Endothelial cell of umbilical vein (primary cell): ENCODE results near the gene SMAD5. TPM values are rescaled to one million over a fixed set of nuclear protein-coding genes. Genes with fewer than 3 reads are reported as not detected.

Experiments used
- BruUV-seq: library from RNA; stranded (reverse); fragments of 400-500 nt; replicated peaks from 2 replicates; lab custom pipeline; 2021; lab: Mats Ljungman, UMichigan
- CTCF ChIA-PET: fragments of 300-600, 350-600 bp; sonication (Branson Sonifier 250); formaldehyde crosslinking; loops from one replicate; lab custom pipeline; 2021; ENCODE audit warnings: antibody characterized with exemption, inconsistent platforms; lab: Charles Lee
- POLR2A ChIA-PET: fragments of 300-600, 350-600 bp; sonication (Branson Sonifier 250); formaldehyde crosslinking; loops from one replicate; lab custom pipeline; 2021; ENCODE audit warnings: antibody characterized with exemption, inconsistent platforms; lab: Charles Lee
- DNase-seq: peaks from one replicate; pipeline ENCODE4 v3.0.0-alpha.2; 2011; ENCODE audit warnings: low read depth, low spot score
- FAIRE-seq: peaks from 2 replicates; lab custom pipeline; 2011; peaks lifted over from hg19 to GRCh38; lab: Jason Lieb, UNC
- H2AFZ ChIP-seq: 2 replicates; pipeline ENCODE4 v1.6.0; 2012; ENCODE audit warnings: low read depth, low read length, control low read depth, inconsistent platforms
- H3K27ac ChIP-seq: 2 replicates; pipeline ENCODE4 v1.5.1; 2011; ENCODE audit warnings: low read depth, mild to moderate bottlenecking, control low read depth, low read length, moderate library complexity; ENCODE audit not compliant: insufficient read depth
- H3K27me3 ChIP-seq, 2 experiments: 2 replicates each; pipeline versions ENCODE4 v1.6.0 to v1.6.1; 2011; ENCODE audit warnings: low read length in 2 of 2, mixed read lengths in 1 of 2; ENCODE audit not compliant: control insufficient read depth in 2 of 2, insufficient read depth in 2 of 2
- H3K36me3 ChIP-seq, 2 experiments: 2 replicates in 1 of 2; 3 replicates in 1 of 2; pipeline ENCODE4 v1.5.1; 2011; ENCODE audit warnings: low read length in 2 of 2, mild to moderate bottlenecking in 1 of 2, moderate library complexity in 1 of 2; ENCODE audit not compliant: control insufficient read depth in 2 of 2, insufficient read depth in 2 of 2; ENCODE audit errors: extremely low read depth in 1 of 2
- H3K4me1 ChIP-seq: 3 replicates; pipeline ENCODE4 v1.5.1; 2011; ENCODE audit warnings: mild to moderate bottlenecking, low read length; ENCODE audit not compliant: control insufficient read depth, insufficient read depth; ENCODE audit errors: extremely low read depth
- H3K4me2 ChIP-seq: 2 replicates; pipeline ENCODE4 v1.6.1; 2011; ENCODE audit warnings: low read length, control low read depth, mixed read lengths; ENCODE audit not compliant: insufficient read depth
- H3K4me3 ChIP-seq, 3 experiments: fragments of 200-600 bp in 1 of 3; sonication (generic), shearing (Covaris generic) in 1 of 3; replicated peaks in 1 of 3; 2 replicates each; pipeline ENCODE4 v1.5.1; 2011 to 2016; ENCODE audit warnings: control low read depth in 3 of 3, low read length in 3 of 3, mild to moderate bottlenecking in 2 of 3, inconsistent platforms in 1 of 3, low read depth in 1 of 3, moderate library complexity in 1 of 3; ENCODE audit not compliant: insufficient read depth in 1 of 3
- H3K79me2 ChIP-seq: 2 replicates; pipeline ENCODE4 v1.6.0; 2012; ENCODE audit warnings: low read length, inconsistent platforms; ENCODE audit not compliant: control insufficient read depth, insufficient read depth
- H3K9ac ChIP-seq: replicated peaks from 2 replicates; pipeline ENCODE3; 2011; ENCODE audit warnings: low read length, control low read depth; ENCODE audit not compliant: insufficient read depth; ENCODE audit errors: extremely low read depth
- H3K9me1 ChIP-seq: replicated peaks from 3 replicates; pipeline ENCODE4 v1.6.0; 2011; ENCODE audit warnings: mild to moderate bottlenecking, low read length; ENCODE audit not compliant: control insufficient read depth, insufficient read depth; ENCODE audit errors: extremely low read depth
- H3K9me3 ChIP-seq: replicated peaks from 2 replicates; pipeline ENCODE4 v1.5.1; 2012; ENCODE audit warnings: low read length, inconsistent platforms; ENCODE audit not compliant: control insufficient read depth, insufficient read depth
- H4K20me1 ChIP-seq: replicated peaks from 2 replicates; pipeline ENCODE3; 2011; ENCODE audit warnings: mild to moderate bottlenecking, low read length; ENCODE audit not compliant: control insufficient read depth, insufficient read depth; ENCODE audit errors: extremely low read depth
- EZH2 ChIP-seq: IDR thresholded peaks from 2 replicates; pipeline ENCODE4 v1.6.1; 2012; ENCODE audit warnings: borderline replicate concordance, low read depth, mild to moderate bottlenecking, moderate library complexity, low read length, inconsistent platforms; ENCODE audit not compliant: severe bottlenecking
- FOS ChIP-seq: IDR thresholded peaks from 2 replicates; pipeline ENCODE4 v1.6.1; 2011; ENCODE audit warnings: mild to moderate bottlenecking, low read length, moderate library complexity, borderline replicate concordance; ENCODE audit not compliant: insufficient read depth
- GATA2 ChIP-seq: IDR thresholded peaks from 2 replicates; pipeline ENCODE4 v1.7.0; 2011; ENCODE audit warnings: low read depth, mild to moderate bottlenecking, moderate library complexity, mixed read lengths, low read length; ENCODE audit not compliant: insufficient read length, insufficient read depth
- JUN ChIP-seq: IDR thresholded peaks from 2 replicates; pipeline ENCODE4 v1.6.1; 2011; ENCODE audit warnings: borderline replicate concordance, low read depth; ENCODE audit not compliant: insufficient read length, insufficient read depth
- MYC ChIP-seq: IDR thresholded peaks from one replicate; pipeline ENCODE4 v1.6.1; 2011; ENCODE audit warnings: mild to moderate bottlenecking, low read depth, low read length
- POLR2A ChIP-seq: IDR thresholded peaks from 2 replicates; pipeline ENCODE4 v1.6.1; 2012; ENCODE audit warnings: low read depth, mild to moderate bottlenecking, control low read depth, low read length
- POLR2AphosphoS5 ChIP-seq: IDR thresholded peaks from 2 replicates; pipeline ENCODE4 v1.6.1; 2012; ENCODE audit warnings: low read depth, mild to moderate bottlenecking, control low read depth, low read length, moderate library complexity; ENCODE audit not compliant: insufficient read depth
- dilution Hi-C: fragments of 300-500 bp; cut with MboI; formaldehyde crosslinking; loops from one replicate; pipeline ENCODE4 v1.15.0; 2019; ENCODE audit warnings: low sequenced_read_pairs; ENCODE audit not compliant: extremely low pct_ligation_motif_present
- intact Hi-C: fragments of 100-400 bp; cut with micrococcal nuclease; formaldehyde crosslinking; loops from one replicate; pipeline ENCODE4 v1.10.0; 2022
- polyA plus RNA-seq, 4 experiments: library from polyadenylated mRNA; depleted of rRNA in 3 of 4; stranded (reverse) in 3 of 4; unstranded in 1 of 4; fragments of >200 nt; gene quantifications; 2 replicates each; pipeline versions ENCODE4 v1.2.1 to v1.2.3, GENCODE V29; 2011 to 2012; ENCODE audit warnings: missing spikeins in 1 of 4
- total RNA-seq: library from RNA; stranded (reverse); gene quantifications from 2 replicates; pipeline ENCODE4 v1.2.3, GENCODE V29; 2021
- TF ChIP-seq, protein P1 (sequence below), 2 donors: IDR thresholded peaks; 1 replicate in 1 of 2; 2 replicates in 1 of 2; pipeline ENCODE4 v1.5.1; 2011; ENCODE audit warnings: low read length in 2 of 2, mild to moderate bottlenecking in 2 of 2, moderate library complexity in 2 of 2, control low read depth in 1 of 2, inconsistent platforms in 1 of 2, low read depth in 1 of 2; ENCODE audit not compliant: insufficient read depth in 1 of 2; ENCODE audit errors: extremely low read depth in 1 of 2
- TF ChIP-seq, protein P2 (sequence below): IDR thresholded peaks from 2 replicates; pipeline ENCODE4 v1.6.1; 2011; ENCODE audit not compliant: insufficient read depth, insufficient read length

SMAD5 gene
- total and polyA plus RNA-seq, 2 donors (not counting 3 experiments of a cell fraction or from before 2014, with no cell fraction given) = 26.0 to 66.0 TPM

DNA sequence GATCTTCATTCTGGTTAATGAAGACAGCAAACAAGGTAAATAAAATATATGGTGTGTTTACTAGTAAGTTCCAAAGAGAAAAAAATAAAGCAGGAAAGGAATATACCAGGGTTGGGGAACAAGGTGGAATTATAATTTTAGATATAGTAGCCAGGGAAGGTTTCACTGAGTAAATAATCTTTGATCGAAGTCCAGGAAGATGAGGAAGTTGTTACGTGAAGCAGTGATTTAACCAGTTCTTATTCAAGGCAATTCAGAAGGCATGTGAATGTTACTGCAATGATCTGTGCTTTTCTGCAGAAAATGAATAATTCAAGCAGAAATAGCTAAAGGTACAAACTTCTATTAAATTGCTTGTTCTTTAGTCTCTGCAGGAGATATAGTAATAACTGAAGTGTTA is 54.2 kb downstream of the SMAD5 start:
- dilution Hi-C loops = no loop called here
- intact Hi-C loops = no loop called here
- TF ChIP-seq FOS (no peak), POLR2AphosphoS5 (no peak), EZH2 (no peak), GATA2 (no peak), MYC (no peak), POLR2A (no peak), JUN (no peak)
- TF ChIP-seq, protein P1, sequence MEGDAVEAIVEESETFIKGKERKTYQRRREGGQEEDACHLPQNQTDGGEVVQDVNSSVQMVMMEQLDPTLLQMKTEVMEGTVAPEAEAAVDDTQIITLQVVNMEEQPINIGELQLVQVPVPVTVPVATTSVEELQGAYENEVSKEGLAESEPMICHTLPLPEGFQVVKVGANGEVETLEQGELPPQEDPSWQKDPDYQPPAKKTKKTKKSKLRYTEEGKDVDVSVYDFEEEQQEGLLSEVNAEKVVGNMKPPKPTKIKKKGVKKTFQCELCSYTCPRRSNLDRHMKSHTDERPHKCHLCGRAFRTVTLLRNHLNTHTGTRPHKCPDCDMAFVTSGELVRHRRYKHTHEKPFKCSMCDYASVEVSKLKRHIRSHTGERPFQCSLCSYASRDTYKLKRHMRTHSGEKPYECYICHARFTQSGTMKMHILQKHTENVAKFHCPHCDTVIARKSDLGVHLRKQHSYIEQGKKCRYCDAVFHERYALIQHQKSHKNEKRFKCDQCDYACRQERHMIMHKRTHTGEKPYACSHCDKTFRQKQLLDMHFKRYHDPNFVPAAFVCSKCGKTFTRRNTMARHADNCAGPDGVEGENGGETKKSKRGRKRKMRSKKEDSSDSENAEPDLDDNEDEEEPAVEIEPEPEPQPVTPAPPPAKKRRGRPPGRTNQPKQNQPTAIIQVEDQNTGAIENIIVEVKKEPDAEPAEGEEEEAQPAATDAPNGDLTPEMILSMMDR (IDR thresholded peaks at IDR 0.05; ENCODE audit: extremely low read depth in 1 of 2, insufficient read depth in 1 of 2, low read depth in 1 of 2, low read length in 2 of 2) = no peak
- TF ChIP-seq, protein P2, sequence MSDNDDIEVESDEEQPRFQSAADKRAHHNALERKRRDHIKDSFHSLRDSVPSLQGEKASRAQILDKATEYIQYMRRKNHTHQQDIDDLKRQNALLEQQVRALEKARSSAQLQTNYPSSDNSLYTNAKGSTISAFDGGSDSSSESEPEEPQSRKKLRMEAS = no peak

More for the DNA sequence above, 54.2 kb downstream of the SMAD5 start:
- Histone ChIP-seq H2AFZ (no peak overlapping the region), H3K4me2 (no peak overlapping the region), H3K27ac (no peak overlapping the region), H3K9me3 (no peaks in the 10 kb centered on the region), H3K4me3 (no peak overlapping the region), H3K27me3 (peaks cover 6 to 12% of the 10 kb centered on the region in 2 experiments), H4K20me1 (no peaks in the 10 kb centered on the region), H3K4me1 (peaks cover under 1% of the 10 kb centered on the region), H3K9ac (no peak overlapping the region), H3K36me3 (no peaks in the 10 kb centered on the region), H3K79me2 (no peaks in the 10 kb centered on the region), H3K9me1 (no peaks in the 10 kb centered on the region)
- CTCF ChIA-PET = interaction anchor here (1.2 kb wide), 1 partner anchor 9 kb away, joined by 4 read pairs; no protein-coding TSS in a partner anchor
- DNase-seq (no peak), FAIRE-seq (no peak)
- no TSS peak for BruUV-seq
- POLR2A ChIA-PET = no interaction called here
